Fibroblast of peridontal ligament (primary cell): ENCODE measurements around the gene SOHLH2.

Source experiments
- DNase-seq: peaks from one replicate; pipeline ENCODE4 v3.0.0-alpha.2; 2010; ENCODE audit errors: extremely low read depth

SOHLH2 gene

DNA sequence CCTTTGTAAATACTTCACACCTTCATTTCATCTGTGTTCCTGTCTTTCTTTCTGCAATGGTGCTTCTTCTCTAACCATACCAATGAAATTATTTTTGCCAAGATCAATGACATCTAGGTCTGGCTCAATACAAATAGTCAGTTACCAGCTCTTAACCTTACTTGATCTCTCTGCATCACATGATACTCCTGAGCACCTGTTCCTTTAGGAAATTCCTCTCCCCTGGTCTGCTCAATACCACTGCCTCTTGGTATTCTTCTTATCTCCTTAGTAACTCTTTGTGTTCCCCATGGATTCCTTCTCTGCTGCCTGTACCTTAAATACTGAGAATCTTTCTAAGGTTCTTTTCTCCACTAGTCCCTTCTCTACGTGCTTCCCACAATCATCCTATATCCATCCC is 25.9 kb downstream of the SOHLH2 start:
- DNase-seq: no peak

DNA sequence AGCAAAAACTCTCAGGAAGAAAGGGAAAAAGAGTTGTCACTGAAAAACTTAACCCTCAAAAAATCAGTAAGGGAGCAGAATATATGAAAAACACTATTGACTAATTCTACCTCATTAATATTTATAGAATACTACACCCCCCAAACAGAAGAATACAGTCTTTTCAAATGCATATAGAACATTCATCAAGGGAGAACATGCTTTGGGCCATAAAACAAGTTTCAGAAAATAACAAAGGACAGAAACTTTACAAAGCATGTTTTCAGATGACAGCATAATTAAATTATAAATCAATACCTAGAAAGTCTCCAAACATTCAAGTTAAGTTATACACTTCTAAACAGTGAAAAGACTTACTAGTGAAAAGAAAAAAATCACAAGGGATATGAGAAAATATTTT is 30.5 kb downstream of the SOHLH2 start:
- no peak for DNase-seq

DNA sequence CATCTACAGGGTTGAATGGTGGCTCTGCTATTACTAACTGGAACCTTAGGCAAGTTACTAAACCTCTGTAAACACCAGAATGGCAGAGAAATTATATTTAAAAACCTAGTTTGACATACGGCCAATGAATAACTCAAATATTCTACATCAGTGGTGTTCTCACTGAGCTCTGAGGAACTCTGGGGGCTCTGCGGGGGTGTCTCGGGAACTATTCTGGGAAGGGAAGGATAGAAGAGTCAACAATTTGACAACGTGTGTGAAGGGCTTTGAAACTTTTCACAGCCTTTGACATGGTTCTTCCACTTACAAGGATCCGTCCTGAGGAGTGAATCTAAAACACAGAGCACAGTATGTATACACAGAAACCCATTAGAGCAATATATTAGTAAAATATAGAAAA is 38.7 kb downstream of the SOHLH2 start:
- DNase-seq: no peak

DNA sequence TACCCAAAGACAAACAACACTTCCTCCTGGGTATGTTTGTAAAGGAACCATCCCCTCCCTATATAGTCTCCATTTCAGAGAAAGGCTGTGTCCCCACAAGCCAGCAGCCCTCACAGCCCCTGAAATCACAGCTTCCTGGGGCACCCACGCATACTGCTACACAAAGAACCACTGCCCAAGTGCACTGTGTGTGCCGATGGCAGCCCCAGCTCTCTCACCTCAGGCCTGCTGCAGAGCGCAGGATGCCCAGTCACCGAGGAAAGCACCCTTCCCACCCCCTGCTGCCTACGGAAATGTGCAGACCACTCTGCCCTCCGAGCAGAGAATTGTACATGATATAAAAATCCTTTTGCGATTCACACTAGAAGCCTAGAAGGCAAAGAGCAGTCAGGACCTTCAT is 39.4 kb downstream of the SOHLH2 start:
- DNase-seq: no peak

DNA sequence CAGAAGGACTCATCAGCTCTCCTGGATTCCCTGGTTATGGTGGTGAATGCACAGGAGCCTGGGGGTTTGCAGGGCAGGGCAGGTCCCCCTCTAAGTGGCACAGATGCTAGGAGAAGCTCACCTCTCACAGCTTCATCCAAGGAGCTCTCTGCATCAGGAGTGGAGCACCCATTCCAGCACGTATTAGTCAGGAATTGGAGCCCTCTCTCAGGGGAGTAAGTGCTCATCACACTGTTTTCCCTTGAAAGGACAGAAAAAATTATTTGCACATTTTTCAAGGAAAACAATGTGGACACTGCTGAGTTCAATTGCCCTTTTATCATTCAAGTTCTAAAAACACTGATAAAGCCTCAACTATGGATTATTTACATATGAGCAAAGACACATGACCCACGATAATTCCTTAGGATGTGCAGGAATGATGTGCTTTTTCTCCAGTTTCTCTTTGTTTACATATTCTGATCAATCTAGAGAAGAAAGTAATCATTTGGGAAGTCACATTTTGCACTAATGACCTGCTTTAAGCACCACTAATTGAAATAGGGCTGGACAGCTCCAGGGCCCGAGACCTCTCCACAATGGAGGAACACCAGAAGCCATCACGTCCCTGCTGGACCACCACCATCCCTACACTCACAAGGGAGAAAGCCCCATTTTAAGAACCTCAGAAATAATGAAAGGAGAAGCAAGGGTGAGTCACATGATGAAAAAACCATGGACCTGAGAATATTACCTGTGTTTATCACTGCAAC is 40.6 kb downstream of the SOHLH2 start:
- DNase-seq: no peak

DNA sequence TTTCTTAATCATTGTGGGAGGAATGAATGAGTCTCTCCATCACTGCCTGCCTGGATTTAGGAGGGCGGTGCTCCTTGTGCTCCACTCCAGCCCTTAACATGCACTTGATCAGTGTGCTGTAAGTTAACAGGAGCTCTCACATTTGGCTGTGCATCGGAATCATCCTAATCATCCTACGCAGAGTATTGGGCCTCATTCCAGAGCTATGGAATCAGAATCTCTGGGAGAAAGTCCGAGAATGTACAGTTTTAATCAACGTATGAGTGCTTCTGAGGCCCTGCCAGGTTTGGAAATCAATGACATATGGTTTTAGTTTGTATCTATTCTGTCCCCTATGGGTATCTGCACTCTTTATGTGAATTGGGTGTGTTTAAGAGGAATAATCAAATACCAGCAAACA is 48.3 kb downstream of the SOHLH2 start:
- DNase-seq: peak; percentile 89

DNA sequence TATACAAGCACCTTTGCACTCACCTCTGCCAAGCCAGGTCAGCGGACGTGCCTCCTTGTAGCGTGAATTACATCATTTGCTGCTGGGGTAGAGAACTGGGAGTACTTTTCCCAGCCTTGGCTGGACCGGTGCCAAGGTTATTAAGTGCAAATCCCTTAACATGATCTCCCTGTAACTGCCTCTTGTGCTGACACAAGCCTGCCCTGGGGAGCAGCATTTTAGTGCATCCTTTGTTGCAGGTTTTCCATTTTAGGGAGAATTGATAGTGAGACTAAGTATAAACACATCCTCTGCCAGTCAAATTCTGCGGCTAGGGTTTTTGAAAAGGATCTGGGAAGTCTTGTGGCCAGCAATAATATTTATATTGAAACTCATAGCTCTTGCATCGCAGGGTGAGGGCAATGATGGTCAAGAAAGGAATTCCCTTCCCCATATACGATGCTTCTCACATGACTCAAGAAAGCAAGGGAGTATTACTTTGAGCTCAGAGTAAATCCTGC is 50.5 kb downstream of the SOHLH2 start:
- DNase-seq: peak; percentile 98

DNA sequence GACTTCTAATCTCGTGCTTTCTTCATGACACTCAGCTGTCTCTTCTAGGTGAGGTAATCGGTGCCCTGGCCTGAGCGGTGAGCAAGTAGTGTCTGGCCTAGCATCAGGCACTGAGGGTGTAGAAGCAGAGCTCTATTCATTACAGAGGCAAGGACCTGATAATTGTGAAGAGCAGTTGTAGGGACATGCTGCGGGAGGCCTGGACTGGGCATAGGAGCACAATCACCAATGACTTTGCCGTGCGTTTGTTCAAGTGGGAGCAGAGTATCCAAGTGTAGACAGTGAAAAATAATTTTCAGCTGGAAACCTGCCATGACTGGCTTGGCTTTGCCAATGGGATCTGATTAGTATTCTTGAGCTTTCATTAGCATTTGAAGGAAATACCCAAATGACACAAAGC is 51.1 kb downstream of the SOHLH2 start:
- no peak for DNase-seq

DNA sequence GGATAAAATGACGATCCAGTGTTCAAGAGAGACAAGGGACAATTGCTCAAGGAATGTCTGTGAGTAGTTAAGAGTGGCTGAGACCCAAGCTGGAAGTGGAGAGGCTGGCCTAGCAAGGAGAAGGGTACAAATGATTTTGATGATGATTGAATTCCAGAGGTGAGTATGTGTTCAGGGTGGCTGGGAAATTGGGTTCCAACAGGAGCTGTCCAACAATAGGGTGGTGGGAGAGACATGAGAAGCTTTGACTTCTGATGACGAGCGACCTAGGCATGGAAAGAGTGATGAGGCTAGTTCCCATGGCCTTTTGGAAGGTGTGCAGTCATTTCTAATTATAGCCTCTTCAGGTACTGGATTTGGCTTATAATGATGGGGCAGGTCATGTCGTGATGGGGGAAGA is 54.1 kb downstream of the SOHLH2 start:
- no peak for DNase-seq

DNA sequence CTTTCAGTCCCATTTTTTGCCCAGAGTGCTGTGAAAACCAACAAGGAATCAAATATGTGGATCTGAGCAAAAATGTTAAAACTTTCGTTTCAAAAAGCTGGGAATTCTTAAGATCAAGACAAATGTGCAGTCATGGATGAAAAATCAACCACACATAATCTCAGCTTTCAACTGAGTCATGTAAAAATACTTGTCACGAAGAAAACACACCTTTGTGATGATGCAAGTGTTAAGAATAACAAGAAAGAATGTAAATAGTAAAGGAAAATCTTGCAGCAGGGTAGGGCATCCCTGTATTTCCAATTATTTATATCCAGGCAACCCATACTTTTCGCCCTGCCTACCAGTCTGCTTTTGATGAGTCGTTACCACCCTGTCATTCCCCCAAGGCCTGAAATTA is 55.7 kb downstream of the SOHLH2 start:
- DNase-seq: peak; percentile 35

DNA sequence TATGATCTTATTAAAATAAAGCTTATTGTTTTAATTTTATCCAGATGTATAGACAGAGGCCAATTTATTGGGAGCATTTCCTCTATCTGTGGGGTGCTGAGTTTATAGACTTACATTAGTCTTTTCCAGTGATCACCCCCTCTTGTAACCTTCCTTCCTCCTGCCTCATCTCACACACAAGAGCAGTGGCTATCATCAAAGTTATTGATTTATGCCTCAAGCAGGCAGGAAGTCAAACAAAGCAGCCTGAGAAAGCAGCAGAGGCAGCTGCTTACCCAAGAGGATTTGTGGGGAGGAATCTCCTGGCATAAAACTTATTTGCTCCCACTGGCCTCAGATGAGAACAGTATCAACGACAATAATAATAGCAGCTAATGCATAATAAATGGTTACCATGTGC is 56.9 kb downstream of the SOHLH2 start:
- DNase-seq: no peak

DNA sequence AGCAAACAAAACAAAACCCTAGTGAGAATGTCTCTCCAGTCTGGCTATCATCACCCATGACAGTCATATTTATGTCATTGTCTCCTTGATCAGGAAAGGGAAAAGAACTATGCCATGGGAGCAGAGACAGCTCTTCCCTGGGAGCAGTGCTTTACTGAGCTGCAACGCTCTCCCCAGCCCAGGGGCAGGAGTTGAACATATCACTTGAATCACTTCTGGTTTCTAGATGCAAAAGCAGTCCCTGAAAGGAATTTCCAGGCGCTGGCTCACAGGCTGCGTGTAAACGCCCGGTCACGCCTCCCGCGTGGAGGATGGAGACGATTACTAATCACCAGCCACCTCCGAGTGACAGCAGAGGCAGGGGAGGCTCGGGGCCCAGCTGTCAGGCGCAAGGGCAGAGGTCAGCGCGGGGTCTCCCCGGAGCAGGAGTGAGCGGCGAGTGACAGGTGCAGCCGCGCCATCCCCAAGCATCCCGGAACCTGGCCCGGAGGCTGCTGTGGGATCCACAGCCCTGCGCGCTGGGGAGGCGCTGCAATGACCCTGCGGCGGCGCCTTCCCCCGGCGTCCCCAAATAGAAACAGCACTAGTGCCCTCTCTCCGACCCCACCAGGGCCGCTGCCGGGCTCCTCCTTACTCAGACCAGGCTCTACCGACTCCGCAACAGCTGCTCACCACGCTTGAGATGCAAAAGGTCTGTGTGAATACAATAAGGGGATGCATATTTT is 59.6 kb downstream of the SOHLH2 start:
- DNase-seq: no peak

DNA sequence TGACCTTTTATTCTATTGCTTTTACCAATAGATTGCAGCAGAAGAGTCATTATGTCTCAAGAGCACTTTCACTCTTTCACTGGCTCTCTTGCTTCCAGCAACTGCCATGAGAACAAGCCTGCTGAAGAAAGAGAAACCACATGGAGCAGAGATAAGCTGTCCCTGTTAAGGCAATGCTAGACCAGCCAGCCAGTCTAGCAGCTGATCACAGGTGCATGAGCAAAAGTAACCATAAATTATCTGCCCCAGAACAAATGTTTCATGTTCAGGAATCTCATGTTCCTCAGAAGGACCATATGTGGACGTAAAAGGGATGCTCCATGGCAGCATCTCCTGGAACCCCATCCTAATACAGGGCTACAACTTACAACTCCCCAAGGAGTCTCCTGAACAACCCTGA is 62.8 kb downstream of the SOHLH2 start:
- DNase-seq: no peak

DNA sequence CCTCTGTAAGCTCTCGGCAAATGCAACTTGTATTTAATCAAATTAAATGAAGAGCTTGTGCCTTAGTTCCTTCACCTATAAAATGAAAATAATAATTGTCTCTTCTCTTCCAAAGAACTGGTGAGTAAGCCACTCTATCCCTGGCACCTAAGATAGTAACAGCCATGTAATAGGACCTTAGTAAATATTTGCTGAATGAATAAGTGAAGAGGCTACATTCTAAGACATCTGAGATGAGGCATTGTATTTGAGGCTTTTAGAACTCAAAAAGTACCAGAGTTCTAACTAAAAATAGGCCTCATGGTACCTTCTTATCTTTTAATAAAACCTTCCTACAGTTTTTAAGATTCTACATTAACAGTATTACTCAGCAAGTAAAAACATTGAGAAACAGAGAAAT is 65.9 kb downstream of the SOHLH2 start:
- DNase-seq: no peak

DNA sequence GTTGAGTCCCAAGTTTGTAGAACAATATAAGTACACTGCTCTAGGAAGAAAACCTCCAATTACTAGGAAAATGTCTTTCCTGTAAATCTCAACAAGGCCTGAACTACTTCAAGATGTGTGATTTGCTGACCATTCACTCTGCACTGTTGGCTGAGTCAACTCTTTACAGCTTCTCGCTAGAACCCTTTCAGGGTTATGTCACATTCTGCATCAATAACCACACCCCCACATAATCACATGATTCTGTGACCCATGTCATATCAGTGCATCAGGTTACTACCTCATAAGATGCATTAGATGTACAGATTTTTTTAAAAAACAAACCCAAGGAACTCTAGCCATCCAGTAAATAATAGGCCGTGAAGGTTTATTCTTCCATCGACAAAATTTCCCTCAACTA is 67.0 kb downstream of the SOHLH2 start:
- DNase-seq: no peak

DNA sequence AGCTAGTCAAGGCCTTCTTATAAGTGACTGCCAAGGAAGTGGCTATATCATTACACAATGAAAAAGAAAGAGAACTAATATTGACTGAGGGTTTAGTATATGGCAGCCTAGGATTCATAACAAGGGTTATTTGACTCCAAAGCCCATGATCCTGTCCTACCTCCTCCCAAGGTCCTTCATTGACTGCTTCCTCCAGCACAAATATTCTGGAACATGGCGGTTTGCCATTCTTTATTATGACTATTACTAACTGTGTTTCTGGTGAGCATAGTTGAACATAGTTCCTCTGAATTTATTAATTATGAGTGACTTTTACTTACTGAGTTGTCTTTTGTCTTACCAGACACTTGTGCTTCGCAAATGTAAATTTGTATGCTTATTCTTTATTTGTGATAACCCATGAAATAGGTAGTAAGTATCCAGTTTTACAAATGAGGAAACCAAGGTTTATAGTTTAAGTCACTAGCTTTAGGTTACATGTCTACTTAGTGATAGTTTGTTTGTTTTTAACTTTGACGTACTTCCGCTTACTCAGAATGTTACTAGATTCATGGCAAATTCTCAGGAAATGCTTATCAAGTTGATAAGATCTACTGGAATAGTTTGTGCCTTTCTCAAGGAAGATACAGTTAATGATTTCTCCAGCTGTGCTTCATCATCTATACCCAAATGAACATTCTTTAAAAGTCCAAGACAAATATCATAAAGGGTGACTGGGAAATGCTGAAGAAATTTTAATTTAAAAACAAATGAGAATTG is 67.7 kb downstream of the SOHLH2 start:
- DNase-seq: no peak

DNA sequence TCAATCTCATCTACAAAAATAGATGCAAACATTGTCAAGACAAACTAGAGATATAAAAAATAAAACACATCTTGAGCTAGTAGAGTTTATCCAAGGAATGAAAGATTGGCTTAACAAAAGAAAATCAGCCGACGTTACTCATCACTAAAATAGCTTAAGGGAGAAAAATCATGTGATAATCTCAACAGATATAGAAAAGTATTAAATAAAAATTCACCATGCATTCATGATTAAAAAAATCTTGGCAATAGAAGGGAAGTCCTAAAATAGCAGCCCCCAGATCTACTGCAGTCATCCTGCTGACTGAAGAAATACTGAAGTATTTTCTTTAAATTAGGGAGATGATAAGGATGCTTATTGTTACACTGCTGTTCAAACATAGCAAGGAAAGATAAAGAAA is 70.6 kb downstream of the SOHLH2 start:
- DNase-seq: no peak

DNA sequence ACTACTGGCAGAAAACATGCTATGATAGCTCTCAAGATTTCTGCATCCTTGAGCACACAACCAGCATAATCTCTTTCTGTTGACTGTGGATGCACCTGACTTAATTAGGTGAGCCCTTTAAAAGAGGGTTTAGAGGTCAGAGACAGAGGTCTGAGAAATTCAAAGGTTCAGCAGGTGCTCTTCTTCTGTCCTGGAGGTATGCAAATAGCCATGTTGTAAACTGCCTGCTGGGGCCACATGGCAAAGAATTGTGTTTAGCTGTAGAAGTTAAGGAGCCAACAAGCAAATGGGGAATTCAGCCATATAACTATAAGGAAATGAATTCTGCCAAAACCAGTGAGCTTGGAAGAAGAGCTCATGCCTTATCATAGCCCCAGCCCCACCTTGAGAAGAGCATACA is 71.6 kb downstream of the SOHLH2 start:
- no peak for DNase-seq

DNA sequence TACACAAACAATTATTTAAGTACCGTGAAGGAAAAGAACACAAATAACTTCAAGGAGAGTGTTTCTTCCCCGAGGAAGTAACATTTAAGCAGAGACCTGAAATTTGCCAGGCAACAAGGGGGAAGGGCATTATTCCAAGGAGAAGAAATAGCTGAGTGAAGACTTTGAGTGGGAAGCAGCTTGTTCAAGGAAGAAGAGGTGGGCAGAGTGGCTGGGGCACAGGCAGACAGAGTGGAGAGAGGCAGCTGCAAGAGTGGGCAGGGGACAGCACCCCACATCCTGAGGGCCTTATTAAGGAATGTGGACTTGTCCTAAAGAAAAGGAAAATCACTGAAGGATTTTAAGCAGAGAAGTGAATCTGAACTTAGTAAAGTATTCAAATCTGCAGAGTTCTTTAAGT is 78.5 kb downstream of the SOHLH2 start:
- no peak for DNase-seq

DNA sequence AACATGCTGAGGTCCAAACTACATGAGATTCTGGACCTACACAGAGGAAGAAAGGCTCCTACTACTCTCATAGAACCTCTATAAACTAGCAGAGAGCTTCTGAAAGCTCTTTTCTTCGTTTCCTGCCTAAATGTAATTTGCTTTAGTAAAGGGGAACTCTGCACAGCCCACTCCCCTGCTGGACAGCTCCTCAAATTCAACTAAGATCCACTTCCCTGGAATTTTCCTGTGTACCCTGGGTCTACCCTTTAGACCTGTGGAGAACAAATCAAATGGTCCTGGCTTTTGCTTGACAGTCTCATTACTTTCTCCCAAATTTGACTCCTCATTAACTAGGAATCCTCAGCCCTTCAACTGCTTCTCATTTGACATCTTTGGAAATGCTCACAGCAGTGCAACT is 79.7 kb downstream of the SOHLH2 start:
- DNase-seq: no peak

DNA sequence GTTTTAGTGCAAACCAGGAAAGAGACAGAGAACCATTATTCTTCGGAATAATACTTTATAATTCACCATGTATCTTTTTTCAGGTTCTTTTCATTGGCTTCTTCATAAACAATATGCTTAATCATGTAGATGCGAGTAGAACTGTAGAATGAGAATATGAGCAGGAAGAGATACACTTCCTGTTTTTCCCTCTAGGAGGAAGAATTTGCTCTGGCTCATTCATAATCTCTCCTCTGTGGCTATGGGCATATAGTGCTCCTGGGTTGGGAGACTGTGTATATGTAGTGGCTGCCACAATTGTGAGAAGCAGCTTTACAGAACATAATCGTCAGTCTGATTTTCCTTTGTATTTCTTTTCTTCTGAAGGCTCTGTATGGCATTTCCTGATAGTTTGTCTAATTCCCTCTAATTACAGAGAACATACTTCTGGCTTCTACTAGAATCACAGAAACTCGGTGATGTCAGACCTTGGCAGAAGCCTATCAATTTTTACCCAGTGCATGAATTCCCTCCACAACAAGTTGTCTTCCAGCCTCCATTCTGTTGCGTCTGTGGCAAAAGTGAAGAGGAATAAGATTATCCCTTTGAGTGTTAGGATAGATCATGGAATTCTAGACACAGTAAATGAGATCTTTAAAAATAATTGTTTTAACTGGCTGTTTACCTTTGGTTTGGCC is 80.3 kb downstream of the SOHLH2 start:
- no peak for DNase-seq

DNA sequence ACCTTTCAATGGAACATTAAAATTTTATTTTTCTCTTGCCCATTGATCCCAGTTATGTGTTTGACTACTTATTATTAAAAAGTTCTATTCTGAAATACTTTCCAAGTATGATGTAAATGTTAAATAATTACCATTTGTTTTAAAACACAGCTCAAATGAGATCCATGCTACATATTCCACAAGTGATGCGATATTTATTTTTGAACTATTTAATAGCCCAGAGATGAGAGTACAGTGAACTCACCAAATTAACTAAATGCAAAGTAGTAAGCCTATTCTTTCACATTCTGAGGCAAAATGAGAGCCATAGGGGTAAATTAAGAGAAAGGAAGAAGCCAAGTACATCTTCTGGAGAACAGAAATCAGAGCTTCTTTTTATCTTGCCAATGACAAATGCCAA is 82.0 kb downstream of the SOHLH2 start:
- no peak for DNase-seq
